GM19025 (cell line): ENCODE data around the gene HOXA13.

Source experiments
- ATAC-seq: cut with Tn5 transposase; IDR thresholded peaks from one replicate; pipeline ENCODE4 v1.9.1; 2021; ENCODE audit warnings: mild to moderate bottlenecking, low read depth, moderate library complexity; ENCODE audit not compliant: unreplicated experiment

HOXA13 gene

GRCh38 chr7:27199849-27200760 lies at the start of gene HOXA13:
Gene HOXA13, minus strand, starts transcription at chr7:27200091. Its CDS starts 14 bp downstream, at chr7:27200077.
- peak; percentile 77 for ATAC-seq

- ATAC-seq = no peak
Observed at GRCh38 chr7:27248911-27249723, 49.2 kb upstream of the HOXA13 start.

GRCh38 chr7:27248427-27248806 lies 48.5 kb upstream of the HOXA13 start:
- no peak for ATAC-seq

- no peak for ATAC-seq
Observed at GRCh38 chr7:27247452-27248426, 47.8 kb upstream of the HOXA13 start.

GRCh38 chr7:27247000-27247399 lies 47.1 kb upstream of the HOXA13 start:
- ATAC-seq = no peak

- ATAC-seq = no peak
Observed at GRCh38 chr7:27245798-27246691, 46.2 kb upstream of the HOXA13 start.

GRCh38 chr7:27245124-27245797 lies 45.4 kb upstream of the HOXA13 start:
- no peak for ATAC-seq

GRCh38 chr7:27244488-27245123 lies 44.7 kb upstream of the HOXA13 start:
- no peak for ATAC-seq

GRCh38 chr7:27243340-27244163 lies 43.7 kb upstream of the HOXA13 start:
- ATAC-seq = no peak

GRCh38 chr7:27242555-27243339 lies 42.9 kb upstream of the HOXA13 start, which contains the start of gene EVX1:
Gene EVX1, plus strand, starts transcription at chr7:27242802. Its CDS starts 229 bp downstream, at chr7:27243031.
- ATAC-seq = no peak

GRCh38 chr7:27242154-27242553 lies 42.3 kb upstream of the HOXA13 start:
- no peak for ATAC-seq

- ATAC-seq = no peak
Observed at GRCh38 chr7:27241189-27242056, 41.5 kb upstream of the HOXA13 start.

GRCh38 chr7:27240015-27240731 lies 40.3 kb upstream of the HOXA13 start:
- ATAC-seq = no peak

- no peak for ATAC-seq
Observed at GRCh38 chr7:27239387-27240014, 39.6 kb upstream of the HOXA13 start.

- ATAC-seq = no peak
Observed at GRCh38 chr7:27238979-27239386, 39.1 kb upstream of the HOXA13 start.
